ENCODE results near the gene CYRIA. TPM values are rescaled to one million over a fixed set of nuclear protein-coding genes. Genes with fewer than 3 reads are reported as not detected.
A peak's percentile ranks its signal among the peaks of the same experiment; 100 is the strongest.

Gene CYRIA
- total RNA-seq, 1 donor from 2014 or later: 11.1 TPM

- no peaks in the 10 kb centered on the region for H3K9me3 Mint-ChIP-seq
- TF ChIP-seq, protein P1, sequence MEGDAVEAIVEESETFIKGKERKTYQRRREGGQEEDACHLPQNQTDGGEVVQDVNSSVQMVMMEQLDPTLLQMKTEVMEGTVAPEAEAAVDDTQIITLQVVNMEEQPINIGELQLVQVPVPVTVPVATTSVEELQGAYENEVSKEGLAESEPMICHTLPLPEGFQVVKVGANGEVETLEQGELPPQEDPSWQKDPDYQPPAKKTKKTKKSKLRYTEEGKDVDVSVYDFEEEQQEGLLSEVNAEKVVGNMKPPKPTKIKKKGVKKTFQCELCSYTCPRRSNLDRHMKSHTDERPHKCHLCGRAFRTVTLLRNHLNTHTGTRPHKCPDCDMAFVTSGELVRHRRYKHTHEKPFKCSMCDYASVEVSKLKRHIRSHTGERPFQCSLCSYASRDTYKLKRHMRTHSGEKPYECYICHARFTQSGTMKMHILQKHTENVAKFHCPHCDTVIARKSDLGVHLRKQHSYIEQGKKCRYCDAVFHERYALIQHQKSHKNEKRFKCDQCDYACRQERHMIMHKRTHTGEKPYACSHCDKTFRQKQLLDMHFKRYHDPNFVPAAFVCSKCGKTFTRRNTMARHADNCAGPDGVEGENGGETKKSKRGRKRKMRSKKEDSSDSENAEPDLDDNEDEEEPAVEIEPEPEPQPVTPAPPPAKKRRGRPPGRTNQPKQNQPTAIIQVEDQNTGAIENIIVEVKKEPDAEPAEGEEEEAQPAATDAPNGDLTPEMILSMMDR (conservative IDR thresholded peaks at IDR 0.05): no peak
- peak overlapping the region; percentile 40 for H3K27ac Mint-ChIP-seq (ENCODE audit: unreplicated experiment)
- H3K27me3 Mint-ChIP-seq (ENCODE audit: low read depth): no peaks in the 10 kb centered on the region
- peak overlapping the region; percentile 50 for H3K4me3 Mint-ChIP-seq
- H3K36me3 Mint-ChIP-seq (ENCODE audit: low read depth): no peaks in the 10 kb centered on the region
- no peak for DNase-seq (ENCODE audit: low read depth, low spot score)
- peaks cover 72% of the 10 kb centered on the region for H3K4me1 Mint-ChIP-seq
Observed at GRCh38 chr2:16639431-16639830, 26.2 kb downstream of the CYRIA start.

GRCh38 chr2:16638946-16639345 lies 26.7 kb downstream of the CYRIA start:
- H3K27me3 Mint-ChIP-seq (ENCODE audit: low read depth): no peaks in the 10 kb centered on the region
- no peaks in the 10 kb centered on the region for H3K9me3 Mint-ChIP-seq
- H3K4me1 Mint-ChIP-seq: peaks cover 72% of the 10 kb centered on the region
- peak overlapping the region; percentile 50 for H3K4me3 Mint-ChIP-seq
- DNase-seq (ENCODE audit: low read depth, low spot score): no peak
- no peaks in the 10 kb centered on the region for H3K36me3 Mint-ChIP-seq (ENCODE audit: low read depth)
- peak overlapping the region; percentile 40 for H3K27ac Mint-ChIP-seq (ENCODE audit: unreplicated experiment)
- TF ChIP-seq, protein P1 (conservative IDR thresholded peaks at IDR 0.05): no peak

DNA sequence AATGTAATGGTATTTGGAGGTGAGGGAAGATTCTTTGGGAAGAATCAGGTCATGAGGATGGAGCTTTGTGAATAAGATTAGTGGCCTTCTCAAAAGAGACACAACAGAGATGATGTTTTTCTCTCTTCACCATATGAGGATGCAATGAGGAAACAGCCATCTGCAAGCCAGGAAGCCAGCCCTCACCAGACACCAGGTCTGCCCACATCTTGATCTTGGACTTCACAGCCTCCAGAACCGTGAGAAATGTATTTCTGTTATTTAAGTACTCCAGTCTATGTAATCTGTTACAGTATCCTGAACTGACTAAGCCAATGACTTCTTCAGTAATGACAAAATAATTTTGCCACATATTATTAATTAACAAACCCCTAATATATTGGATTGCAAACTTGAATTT lies 28.3 kb downstream of the CYRIA start:
- TF ChIP-seq, protein P1 (conservative IDR thresholded peaks at IDR 0.05): no peak
- Mint-ChIP-seq H3K9me3 (no peaks in the 10 kb centered on the region), H3K27ac (ENCODE audit: unreplicated experiment) (no peak overlapping the region), H3K4me1 (peaks cover 70% of the 10 kb centered on the region), H3K4me3 (no peak overlapping the region), H3K36me3 (ENCODE audit: low read depth) (no peaks in the 10 kb centered on the region), H3K27me3 (ENCODE audit: low read depth) (no peaks in the 10 kb centered on the region)
- DNase-seq (ENCODE audit: low read depth, low spot score): no peak

GRCh38 chr2:16635791-16636699 lies 29.6 kb downstream of the CYRIA start:
- DNase-seq (ENCODE audit: low read depth, low spot score): no peak
- Mint-ChIP-seq H3K27ac (ENCODE audit: unreplicated experiment) (peak overlapping the region; percentile 22), H3K27me3 (ENCODE audit: low read depth) (no peaks in the 10 kb centered on the region), H3K9me3 (no peaks in the 10 kb centered on the region), H3K4me1 (peaks cover 65% of the 10 kb centered on the region), H3K36me3 (ENCODE audit: low read depth) (no peaks in the 10 kb centered on the region), H3K4me3 (peak overlapping the region; percentile 35)
- TF ChIP-seq, protein P1 (conservative IDR thresholded peaks at IDR 0.05): no peak

GRCh38 chr2:16633621-16634430 lies 31.8 kb downstream of the CYRIA start:
- Mint-ChIP-seq H3K4me3 (no peak overlapping the region), H3K27me3 (ENCODE audit: low read depth) (no peaks in the 10 kb centered on the region), H3K4me1 (peaks cover 54% of the 10 kb centered on the region), H3K27ac (ENCODE audit: unreplicated experiment) (no peak overlapping the region), H3K9me3 (no peaks in the 10 kb centered on the region), H3K36me3 (ENCODE audit: low read depth) (no peaks in the 10 kb centered on the region)
- TF ChIP-seq, protein P1 (conservative IDR thresholded peaks at IDR 0.05): no peak
- no peak for DNase-seq (ENCODE audit: low read depth, low spot score)

Data from neural crest cell (in vitro differentiated cells).